ENCODE results near the gene SLC1A2. TPM values are rescaled to one million over a fixed set of nuclear protein-coding genes. Genes with fewer than 3 reads are reported as not detected.

The SLC1A2 gene
- total RNA-seq, 1 experiment from 2014 or later: 0.50 TPM

GRCh38 chr11:35271031-35271430 lies 148.3 kb downstream of the SLC1A2 start:
- no peak overlapping the region for H2BK120ac ChIP-seq (ENCODE audit: low read depth, low read length, poor library complexity, severe bottlenecking)
- Mint-ChIP-seq H3K27ac (no peak overlapping the region), H3K9me3 (no peaks in the 10 kb centered on the region), H3K36me3 (ENCODE audit: insufficient read depth in 1 of 3, low read depth in 3 of 3) (no peaks in the 10 kb centered on the region; a peak in 1 of 7 replicates), H3K27me3 (ENCODE audit: low read depth) (peaks cover 4% of the 10 kb centered on the region; the same call in 1 of the 2 replicates), H3K4me1 (peaks cover 15% of the 10 kb centered on the region in 2 experiments), H3K4me3 (no peak overlapping the region)
- H4K5ac ChIP-seq (ENCODE audit: insufficient read length, low read depth, low read length): no peak overlapping the region
- no peak overlapping the region for H4K8ac ChIP-seq (replicated peaks; ENCODE audit: insufficient read length, low read depth, low read length)
- H2BK20ac ChIP-seq (ENCODE audit: low read depth, low read length, poor library complexity, severe bottlenecking): no peak overlapping the region
- no peak overlapping the region for H2BK5ac ChIP-seq (ENCODE audit: insufficient read length, low read length)
- no peak overlapping the region for H3K27ac ChIP-seq (ENCODE audit: insufficient read length, low read depth, low read length)
- H3K18ac ChIP-seq (ENCODE audit: insufficient read length, low read depth, low read length): no peak overlapping the region
- no peaks in the 10 kb centered on the region for H3K27me3 ChIP-seq (ENCODE audit: insufficient read depth, low read length)
- no CpG with 5 or more reads among the region's 3 CpGs for WGBS (ENCODE audit: extremely low coverage, insufficient read length, low lambda C conversion rate)
- no peak overlapping the region for H2AK5ac ChIP-seq (ENCODE audit: insufficient read length, low read length)
- no peak overlapping the region for H3K9ac ChIP-seq (ENCODE audit: extremely low read depth, insufficient read length, low read length)
- no peaks in the 10 kb centered on the region for H4K20me1 ChIP-seq (ENCODE audit: control insufficient read depth, insufficient read depth, insufficient read length)
- TF ChIP-seq CTCF (conservative IDR thresholded peaks at IDR 0.05): no peak
- no peak overlapping the region for H2BK15ac ChIP-seq (ENCODE audit: low read depth, low read length)
- no peak overlapping the region for H3K23ac ChIP-seq (ENCODE audit: insufficient read length, low read depth, low read length)
- no peak overlapping the region for H2BK12ac ChIP-seq (ENCODE audit: insufficient read length, low read depth, low read length)
- H3K4me2 ChIP-seq (ENCODE audit: insufficient read depth, insufficient read length, low read length): no peak overlapping the region
- H3K79me1 ChIP-seq (ENCODE audit: insufficient read depth, low read depth, low read length, poor library complexity, severe bottlenecking): no peaks in the 10 kb centered on the region
- H3K14ac ChIP-seq (ENCODE audit: insufficient read depth, low read length): no peak overlapping the region
- no peak overlapping the region for H3K4ac ChIP-seq (ENCODE audit: low read depth, low read length)
- H3K9me3 ChIP-seq (ENCODE audit: control insufficient read depth, low read depth, low read length): no peaks in the 10 kb centered on the region
- H3K4me1 ChIP-seq (ENCODE audit: insufficient read depth, low read length): no peaks in the 10 kb centered on the region
- H4K91ac ChIP-seq (ENCODE audit: insufficient read length, low read depth, low read length): no peak overlapping the region
- H3K56ac ChIP-seq (ENCODE audit: insufficient read length, low read depth, low read length): no peak overlapping the region
- DNase-seq: no peak
- H2AFZ ChIP-seq (ENCODE audit: low read length): no peak overlapping the region
- H3T11ph ChIP-seq (ENCODE audit: low read length): no peak overlapping the region
- H3K23me2 ChIP-seq (ENCODE audit: insufficient read length, low read depth, low read length, poor library complexity, severe bottlenecking): no peaks in the 10 kb centered on the region
- no peaks in the 10 kb centered on the region for H3K79me2 ChIP-seq (ENCODE audit: insufficient read depth, low read length)

Measured in H9 (cell line).